Stimulated activated naive B cell treated with anti-CD40 and anti-IgM and Interleukin-4, amounts not matched to agents 10 μg/mL and 1 μg/mL and 100 μg/mL, for 72 hours (primary cell): ENCODE data around the gene ZNF783.
"Not testable (repeated sequence)": the region's sequence is repeated elsewhere in the genome, so short reads cannot be mapped to it uniquely, and the experiment has no call there.

Experiments
- ATAC-seq, 2 donors: fragments of 150-1000 bp; cut with Tn5 transposase; replicated peaks; 2 replicates each; pipeline ENCODE4 v1.10.0; 2021; ENCODE audit warnings: moderate library complexity in 1 of 2
- DNase-seq: peaks from one replicate; pipeline ENCODE4 v3.0.0; 2021
- H3K27ac Mint-ChIP-seq: one replicate; pipeline ENCODE4 v1.8.0; 2022; ENCODE audit warnings: mild to moderate bottlenecking, mixed read lengths
- H3K27me3 Mint-ChIP-seq, 2 donors: one replicate each; pipeline ENCODE4 v1.8.0; 2022; ENCODE audit warnings: mixed read lengths in 2 of 2
- H3K36me3 Mint-ChIP-seq, 2 donors: one replicate each; pipeline ENCODE4 v1.8.0; 2022; ENCODE audit warnings: mixed read lengths in 2 of 2, mild to moderate bottlenecking in 1 of 2
- H3K4me1 Mint-ChIP-seq, 2 donors: one replicate each; pipeline ENCODE4 v1.8.0; 2022; ENCODE audit warnings: mixed read lengths in 2 of 2, mild to moderate bottlenecking in 1 of 2
- H3K4me3 Mint-ChIP-seq, 2 donors: one replicate each; pipeline ENCODE4 v1.8.0; 2022; ENCODE audit warnings: mild to moderate bottlenecking in 2 of 2, mixed read lengths in 2 of 2, moderate library complexity in 1 of 2
- H3K9me3 Mint-ChIP-seq, 2 donors: one replicate each; pipeline ENCODE4 v1.8.0; 2022; ENCODE audit warnings: mixed read lengths in 2 of 2, mild to moderate bottlenecking in 1 of 2

ZNF783 gene

DNA sequence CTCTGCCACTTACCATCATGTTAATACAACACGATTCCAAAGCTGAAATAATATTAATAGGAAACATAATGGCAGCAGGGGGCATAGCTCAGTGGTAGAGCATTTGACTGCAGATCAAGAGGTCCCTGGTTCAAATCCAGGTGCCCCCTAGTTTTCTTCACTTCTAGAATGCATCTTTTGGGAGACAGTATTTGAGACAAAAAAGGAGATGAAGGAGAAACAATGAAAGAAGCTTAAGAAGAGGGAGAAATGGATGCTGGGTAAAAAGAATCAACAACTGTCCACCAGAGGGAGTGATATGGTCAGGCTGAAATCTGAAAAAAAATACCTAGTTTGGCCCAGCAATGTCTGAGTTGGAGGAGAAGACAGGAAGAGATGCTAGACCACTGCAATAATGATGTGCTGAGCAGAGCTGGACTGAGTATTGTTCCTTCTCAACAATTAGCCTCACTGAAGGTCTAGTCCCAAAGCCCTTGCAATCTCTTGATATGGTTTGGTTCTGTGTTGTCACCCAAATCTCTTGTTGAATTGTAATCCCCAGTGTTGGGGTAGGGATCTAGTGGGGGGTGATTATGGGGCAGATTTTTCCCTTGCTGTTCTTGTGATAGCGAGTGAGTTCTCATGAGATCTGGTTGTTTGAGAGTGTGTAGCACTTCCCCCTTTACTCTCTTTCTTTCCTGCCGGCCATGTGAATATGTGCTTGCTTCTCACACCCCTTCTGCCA is 48.3 kb downstream of the ZNF783 start:
- H3K27me3 Mint-ChIP-seq = peaks cover 3% of the 10 kb centered on the region in 2 donors
- H3K4me3 Mint-ChIP-seq = no peak overlapping the region
- peak; percentile 71 to 89 for ATAC-seq
- peaks cover 0 to 2% of the 10 kb centered on the region in 2 donors for H3K9me3 Mint-ChIP-seq
- peaks cover 0 to 3% of the 10 kb centered on the region in 2 donors for H3K36me3 Mint-ChIP-seq
- H3K27ac Mint-ChIP-seq = no peak overlapping the region
- no peak for DNase-seq
- no peaks in the 10 kb centered on the region for H3K4me1 Mint-ChIP-seq

DNA sequence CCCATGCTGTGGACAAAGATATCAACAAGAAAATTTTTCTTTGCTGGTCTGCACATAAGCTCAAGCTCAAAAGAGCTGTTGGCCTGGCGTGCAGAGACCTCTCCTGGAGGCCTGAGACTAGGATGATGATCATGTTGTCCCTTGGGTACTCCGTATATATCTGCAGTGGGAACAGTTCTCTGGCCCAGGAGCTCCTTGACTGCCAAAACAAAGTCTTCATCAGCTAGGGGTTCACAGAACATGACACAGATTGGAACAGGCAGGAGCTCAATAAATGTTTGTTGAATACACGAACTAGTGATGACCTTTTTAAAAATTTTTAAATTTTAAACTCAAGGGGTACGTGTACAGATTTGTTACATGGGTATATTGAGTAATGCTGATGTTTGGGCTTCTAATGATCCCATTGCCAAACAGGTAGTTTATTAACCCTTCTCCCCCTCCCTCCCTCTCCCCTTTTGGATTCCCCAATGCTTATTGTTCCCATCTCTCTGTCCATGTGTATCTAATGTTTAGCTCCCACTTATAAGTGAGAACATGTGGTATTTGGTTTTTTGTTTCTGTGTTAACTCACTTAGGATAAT is 49.1 kb downstream of the ZNF783 start:
- Mint-ChIP-seq H3K27me3 (peaks cover 0 to 7% of the 10 kb centered on the region in 2 donors), H3K36me3 (peaks cover 0 to 3% of the 10 kb centered on the region in 2 donors), H3K4me3 (no peak overlapping the region), H3K9me3 (peaks cover 0 to 2% of the 10 kb centered on the region in 2 donors), H3K4me1 (no peaks in the 10 kb centered on the region), H3K27ac (no peak overlapping the region)
- ATAC-seq (no peak), DNase-seq (no peak)

DNA sequence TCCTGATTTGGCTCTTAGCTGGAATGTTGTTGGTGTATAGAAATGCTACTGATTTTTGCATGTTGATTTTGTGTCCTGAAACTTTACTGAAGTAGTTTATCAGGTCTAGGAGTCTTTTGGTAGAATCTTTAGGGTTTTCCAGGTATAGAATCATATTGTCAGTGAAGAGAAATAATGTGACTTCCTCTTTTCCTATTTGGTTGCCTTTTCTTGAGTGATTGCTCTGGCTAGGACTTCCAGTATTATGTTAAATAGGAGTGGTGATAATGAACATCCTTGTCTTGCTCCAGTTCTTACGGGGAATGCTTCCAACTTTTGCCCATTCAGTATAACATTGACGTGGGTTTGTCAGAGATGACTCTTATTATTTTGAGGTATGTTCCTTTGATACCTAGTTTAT is 52.0 kb downstream of the ZNF783 start:
- Mint-ChIP-seq H3K4me3 (no peak overlapping the region), H3K9me3 (peaks cover 3 to 4% of the 10 kb centered on the region in 2 donors), H3K36me3 (peaks cover 0 to 3% of the 10 kb centered on the region in 2 donors), H3K4me1 (no peaks in the 10 kb centered on the region), H3K27ac (no peak overlapping the region), H3K27me3 (peaks cover 9 to 30% of the 10 kb centered on the region in 2 donors)
- DNase-seq (no peak), ATAC-seq (no peak)

DNA sequence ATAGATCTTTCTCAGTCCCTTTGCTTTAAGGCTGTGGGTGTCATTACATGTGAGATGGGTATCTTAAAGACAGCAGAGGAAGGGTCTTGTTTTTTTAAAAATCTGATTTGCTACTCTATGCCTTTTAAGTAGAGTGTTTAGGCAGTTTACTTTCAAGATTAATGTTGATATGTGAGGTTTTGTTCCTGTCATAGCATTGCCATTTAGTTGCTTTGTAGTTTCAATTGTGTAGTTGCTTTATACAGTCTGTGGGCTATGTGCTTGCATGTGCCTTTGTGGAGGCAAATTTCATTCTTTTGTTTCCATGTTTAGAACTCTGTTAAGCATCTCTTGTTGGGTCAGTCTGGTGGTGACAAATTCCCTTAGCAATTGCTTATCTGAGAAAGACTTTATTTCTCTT is 54.6 kb downstream of the ZNF783 start:
- no peaks in the 10 kb centered on the region for H3K4me1 Mint-ChIP-seq
- H3K9me3 Mint-ChIP-seq = peaks cover 1 to 4% of the 10 kb centered on the region in 2 donors
- no peak overlapping the region for H3K27ac Mint-ChIP-seq
- H3K27me3 Mint-ChIP-seq = peaks cover 27 to 54% of the 10 kb centered on the region in 2 donors
- H3K36me3 Mint-ChIP-seq = no peaks in the 10 kb centered on the region
- H3K4me3 Mint-ChIP-seq = no peak overlapping the region
- no peak for DNase-seq
- no peak for ATAC-seq

DNA sequence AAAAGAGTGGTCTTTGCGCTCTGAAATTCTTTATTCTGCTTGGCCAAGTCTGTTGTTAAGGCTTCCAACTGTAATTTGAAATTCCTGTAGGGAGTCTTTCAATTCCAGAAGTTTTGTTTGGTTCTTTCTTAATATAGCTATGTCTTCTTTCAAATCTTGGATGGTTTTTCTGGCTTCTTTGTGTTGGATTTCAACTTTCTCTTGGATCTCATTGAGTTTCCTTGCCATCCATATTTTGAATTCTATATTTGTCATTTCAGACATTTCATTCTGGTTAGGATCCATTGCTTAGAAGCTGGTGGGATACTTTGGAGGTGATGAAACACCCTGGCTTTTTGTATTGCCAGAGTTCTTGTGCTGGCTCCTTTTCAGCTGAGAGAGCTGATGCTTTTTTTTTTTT is 55.5 kb downstream of the ZNF783 start:
- no peak overlapping the region for H3K4me3 Mint-ChIP-seq
- H3K27ac Mint-ChIP-seq = no peak overlapping the region
- ATAC-seq (no peak), DNase-seq (no peak)
- H3K27me3 Mint-ChIP-seq = peaks cover 32 to 61% of the 10 kb centered on the region in 2 donors
- no peaks in the 10 kb centered on the region for H3K36me3 Mint-ChIP-seq
- peaks cover 1 to 4% of the 10 kb centered on the region in 2 donors for H3K9me3 Mint-ChIP-seq
- peaks cover 5 to 6% of the 10 kb centered on the region in 2 donors for H3K4me1 Mint-ChIP-seq

DNA sequence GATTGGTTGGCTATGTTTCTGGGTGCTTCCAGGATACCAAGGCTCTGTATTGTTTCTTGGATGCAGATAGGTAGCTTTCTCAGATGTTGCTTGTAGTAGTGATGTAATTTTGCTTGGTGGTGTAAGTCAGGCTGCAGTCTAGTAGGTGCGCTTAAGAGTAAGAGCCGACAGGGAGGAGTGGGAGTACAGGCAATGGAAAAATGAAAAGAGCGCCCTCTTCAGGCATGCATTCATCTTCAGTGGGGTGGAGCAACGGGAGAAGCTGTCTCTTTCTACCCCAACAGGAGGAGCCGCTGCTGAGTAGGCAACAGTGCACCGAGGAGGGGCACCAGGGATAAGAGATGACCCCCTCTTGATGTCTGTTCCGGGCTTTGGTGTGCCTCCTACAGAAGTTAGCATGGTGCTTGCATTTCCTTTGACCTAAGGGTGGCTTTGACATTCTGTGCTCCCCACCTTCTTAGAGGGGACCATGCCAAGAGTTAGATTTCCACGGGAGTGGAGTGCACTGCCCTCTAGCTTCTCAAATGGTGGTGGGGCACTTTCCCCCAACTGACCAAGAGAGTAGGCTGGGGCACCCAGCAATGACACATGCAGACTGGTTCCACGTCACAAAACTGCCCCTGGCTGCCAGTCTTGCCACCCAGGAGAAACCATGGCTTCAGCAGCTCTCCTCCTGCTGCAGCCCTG is 56.1 kb downstream of the ZNF783 start:
- H3K27me3 Mint-ChIP-seq = peaks cover 32 to 61% of the 10 kb centered on the region in 2 donors
- no peak overlapping the region for H3K4me3 Mint-ChIP-seq
- ATAC-seq (no peak), DNase-seq (no peak)
- H3K27ac Mint-ChIP-seq = no peak overlapping the region
- no peaks in the 10 kb centered on the region for H3K36me3 Mint-ChIP-seq
- H3K9me3 Mint-ChIP-seq = peaks cover 1 to 4% of the 10 kb centered on the region in 2 donors
- peaks cover 5 to 6% of the 10 kb centered on the region in 2 donors for H3K4me1 Mint-ChIP-seq

DNA sequence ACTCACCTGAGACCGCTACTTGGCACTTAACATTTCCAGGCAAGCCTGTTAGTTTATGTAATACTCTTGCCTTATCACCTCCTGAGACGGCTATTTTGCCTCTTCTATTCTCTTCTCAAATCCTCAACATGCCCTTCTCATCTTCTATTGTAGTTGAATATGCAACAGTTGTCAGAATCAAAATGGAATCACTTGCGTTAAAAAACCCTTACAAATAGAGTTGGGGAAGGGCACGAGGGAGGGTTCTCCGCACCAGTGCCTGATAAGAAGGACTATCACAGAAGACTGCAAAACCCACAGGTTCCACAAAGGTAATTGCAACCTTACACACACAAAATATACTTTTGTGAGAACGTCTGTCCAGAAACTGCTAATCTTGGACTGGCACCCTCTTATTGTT is 57.4 kb downstream of the ZNF783 start:
- H3K9me3 Mint-ChIP-seq = peaks cover 1 to 4% of the 10 kb centered on the region in 2 donors
- H3K36me3 Mint-ChIP-seq = no peaks in the 10 kb centered on the region
- peaks cover 5 to 6% of the 10 kb centered on the region in 2 donors for H3K4me1 Mint-ChIP-seq
- H3K27me3 Mint-ChIP-seq = peaks cover 32 to 61% of the 10 kb centered on the region in 2 donors
- DNase-seq = no peak
- H3K27ac Mint-ChIP-seq = no peak overlapping the region
- no peak for ATAC-seq
- H3K4me3 Mint-ChIP-seq = no peak overlapping the region

DNA sequence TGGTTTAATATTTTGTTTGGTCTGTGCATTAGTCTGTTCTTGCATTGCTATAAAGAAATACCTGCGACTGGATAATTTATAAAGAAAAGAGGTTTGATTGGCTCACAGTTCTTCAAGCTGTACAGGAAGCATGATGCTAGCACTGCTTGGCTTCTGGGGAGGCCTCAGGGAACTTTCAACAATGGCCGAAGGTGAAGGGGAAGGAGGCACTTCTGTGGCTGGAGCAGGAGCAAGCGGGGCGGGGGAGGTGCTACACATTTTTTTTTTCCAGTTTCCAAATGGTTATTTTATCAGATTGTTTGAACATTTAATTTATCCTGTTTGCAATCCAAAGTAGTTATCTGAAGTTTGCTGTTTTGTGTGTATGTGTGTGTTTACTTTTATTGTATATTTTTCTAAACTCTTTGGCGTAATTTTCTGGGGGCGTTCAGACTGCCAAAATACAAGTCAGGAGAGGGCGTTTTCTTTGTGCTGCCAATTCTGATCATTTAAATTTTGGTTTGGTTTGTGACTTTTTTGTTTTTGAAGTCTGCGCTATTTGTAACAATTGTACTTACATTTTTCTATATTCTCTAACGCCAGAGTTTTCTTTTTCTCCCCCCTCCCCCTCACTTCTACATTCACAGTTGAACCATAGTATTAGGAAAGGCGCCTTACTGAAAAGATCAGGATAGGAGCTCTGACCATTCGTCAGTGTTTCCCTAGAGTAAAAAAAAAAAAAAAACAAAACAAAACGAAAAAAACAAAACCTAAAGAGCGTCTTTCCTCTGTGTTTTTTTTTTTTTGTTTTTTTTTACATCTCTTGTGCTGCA is 58.5 kb downstream of the ZNF783 start:
- no peak for ATAC-seq
- peaks cover 32 to 56% of the 10 kb centered on the region in 2 donors for H3K27me3 Mint-ChIP-seq
- peaks cover 1 to 4% of the 10 kb centered on the region in 2 donors for H3K9me3 Mint-ChIP-seq
- H3K36me3 Mint-ChIP-seq = no peaks in the 10 kb centered on the region
- H3K27ac Mint-ChIP-seq = no peak overlapping the region
- H3K4me1 Mint-ChIP-seq = peaks cover 5 to 6% of the 10 kb centered on the region in 2 donors
- H3K4me3 Mint-ChIP-seq = no peak overlapping the region
- no peak for DNase-seq

DNA sequence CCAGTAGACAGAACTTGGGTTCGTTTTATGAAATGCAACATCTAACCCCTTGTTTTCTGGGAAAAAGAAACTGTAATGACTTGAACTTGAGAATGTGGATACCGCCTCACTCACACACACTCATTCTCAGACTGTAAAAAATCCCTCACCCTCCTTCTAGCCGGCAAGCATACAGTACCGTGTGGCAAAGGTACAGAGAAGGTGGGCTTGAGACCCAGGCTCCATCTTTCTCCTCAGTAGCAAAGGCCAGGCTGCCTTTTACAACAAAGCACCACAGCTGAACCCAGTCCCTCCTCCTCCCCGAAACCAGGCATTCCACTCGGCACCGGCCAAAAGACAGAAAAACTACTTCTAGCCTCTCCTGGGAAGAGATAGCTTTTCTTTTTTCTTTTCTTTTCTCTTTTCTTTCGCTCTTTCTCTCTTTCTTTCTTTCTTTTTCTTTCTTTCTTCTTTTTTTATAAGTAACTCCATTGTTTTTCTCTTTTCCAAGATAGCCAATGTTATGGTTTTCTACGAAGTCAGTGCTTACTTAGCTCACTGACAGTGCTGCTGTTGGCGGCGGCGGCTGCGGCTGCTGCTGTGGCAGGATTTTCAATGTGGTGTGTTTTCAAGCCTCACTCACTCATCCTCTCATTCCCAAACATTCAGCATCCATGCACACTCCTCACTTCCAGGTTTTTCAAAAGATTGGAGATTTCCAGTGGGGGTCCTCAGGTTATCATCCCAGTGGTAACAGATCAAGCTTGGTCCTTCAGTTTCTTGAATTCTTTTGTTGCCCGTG is 59.3 kb downstream of the ZNF783 start:
- not testable (repeated sequence) for H3K36me3 Mint-ChIP-seq, DNase-seq, H3K9me3 Mint-ChIP-seq, H3K4me1 Mint-ChIP-seq, ATAC-seq
- peak overlapping the region; percentile 9 for H3K27ac Mint-ChIP-seq
- H3K4me3 Mint-ChIP-seq = peak overlapping the region; percentile 9 to 19
- H3K27me3 Mint-ChIP-seq = peaks cover 32 to 54% of the 10 kb centered on the region in 2 donors

DNA sequence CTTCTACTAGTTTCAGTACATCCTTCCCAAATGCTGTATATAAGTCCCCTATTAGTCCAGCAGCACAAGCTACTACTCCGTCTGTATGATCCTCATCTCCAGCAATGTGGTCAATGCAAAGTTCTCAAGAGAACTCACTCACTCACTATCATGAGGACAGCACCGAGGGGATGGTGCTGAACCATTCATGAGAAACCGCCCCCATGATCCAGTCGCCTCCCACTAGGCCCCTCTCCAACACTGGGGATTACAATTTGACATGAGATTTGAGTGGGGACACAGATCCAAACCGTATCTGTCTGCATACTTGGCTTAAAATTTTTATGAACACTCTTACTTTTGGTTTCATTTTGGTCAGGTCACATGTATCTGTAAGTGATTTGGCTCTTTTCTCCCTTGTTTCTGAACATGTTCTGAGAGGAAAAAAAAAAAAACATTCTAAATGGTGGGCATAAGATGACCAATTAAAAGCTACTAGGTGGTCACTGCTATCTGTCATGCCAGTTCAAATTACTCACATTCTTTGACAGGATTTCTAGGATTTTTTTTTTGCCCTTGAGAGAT is 60.1 kb downstream of the ZNF783 start:
- Mint-ChIP-seq H3K27ac (no peak overlapping the region), H3K9me3 (peaks cover 1 to 4% of the 10 kb centered on the region in 2 donors), H3K4me1 (peaks cover 5 to 6% of the 10 kb centered on the region in 2 donors), H3K4me3 (peak overlapping the region; percentile 9 to 33), H3K36me3 (no peaks in the 10 kb centered on the region), H3K27me3 (peaks cover 32 to 47% of the 10 kb centered on the region in 2 donors)
- no peak for DNase-seq
- no peak for ATAC-seq

DNA sequence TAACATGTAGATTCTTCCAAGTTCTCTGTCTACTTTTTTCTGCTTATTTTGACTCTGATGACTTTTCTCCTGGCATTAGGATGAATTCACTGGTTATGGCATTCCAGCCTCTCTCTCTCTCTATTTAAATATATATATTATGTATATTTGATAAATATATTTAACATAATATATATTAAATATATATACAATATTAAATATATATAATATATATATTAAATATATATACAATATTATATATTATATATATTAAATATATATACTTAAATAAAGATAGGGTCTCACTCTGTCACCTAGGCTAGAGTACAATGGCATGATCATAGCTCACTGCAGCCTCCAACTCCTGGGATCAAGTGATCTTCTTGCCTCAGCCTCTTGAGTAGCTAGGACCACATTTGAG is 60.7 kb downstream of the ZNF783 start:
- Mint-ChIP-seq H3K36me3 (no peaks in the 10 kb centered on the region), H3K27me3 (peaks cover 28 to 41% of the 10 kb centered on the region in 2 donors), H3K4me1 (peaks cover 5 to 6% of the 10 kb centered on the region in 2 donors), H3K27ac (no peak overlapping the region), H3K9me3 (peaks cover 1 to 4% of the 10 kb centered on the region in 2 donors), H3K4me3 (no peak overlapping the region)
- DNase-seq (no peak), ATAC-seq (no peak)

DNA sequence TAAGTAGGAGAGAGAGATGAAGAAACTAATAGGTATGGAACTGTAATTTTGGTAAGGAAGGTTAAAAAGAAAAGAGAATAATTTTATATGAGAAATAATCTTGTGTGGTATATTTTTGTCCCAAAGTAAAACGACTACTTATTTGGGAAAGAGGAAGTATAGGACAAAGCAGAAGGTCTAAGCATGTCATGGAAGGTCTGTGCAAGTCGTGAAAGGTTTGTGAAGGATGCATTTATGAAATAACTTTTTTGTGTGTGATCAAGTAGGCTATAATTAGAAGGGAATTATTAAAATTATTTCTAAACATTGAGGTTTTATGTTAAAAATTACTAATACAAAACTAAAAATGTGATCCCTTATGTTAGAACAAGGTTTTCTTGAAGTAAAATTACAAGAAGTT is 63.3 kb downstream of the ZNF783 start:
- H3K27ac Mint-ChIP-seq = no peak overlapping the region
- no peaks in the 10 kb centered on the region for H3K9me3 Mint-ChIP-seq
- H3K4me1 Mint-ChIP-seq = peaks cover 5 to 6% of the 10 kb centered on the region in 2 donors
- no peaks in the 10 kb centered on the region for H3K36me3 Mint-ChIP-seq
- ATAC-seq = no peak
- H3K27me3 Mint-ChIP-seq = peaks cover 33 to 35% of the 10 kb centered on the region in 2 donors
- DNase-seq = no peak
- H3K4me3 Mint-ChIP-seq = no peak overlapping the region

DNA sequence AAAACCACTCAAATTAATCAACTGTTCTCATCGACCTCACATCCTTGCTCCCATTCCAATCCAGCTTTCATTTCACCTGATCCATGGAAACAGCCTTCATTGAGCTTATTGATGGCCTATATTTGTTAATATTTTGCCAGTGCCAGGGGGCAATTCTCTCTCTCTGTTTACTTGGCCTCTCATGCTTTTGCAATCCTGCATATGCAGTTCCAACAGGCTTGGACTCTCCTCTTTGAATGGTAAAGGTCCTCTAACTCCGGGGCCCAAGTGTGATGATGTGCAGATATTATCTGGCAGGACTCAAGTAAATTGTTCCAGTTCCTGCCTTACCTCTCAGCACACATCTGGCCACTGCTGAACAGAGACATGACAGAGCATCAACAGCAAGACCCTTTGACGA is 67.3 kb downstream of the ZNF783 start:
- H3K36me3 Mint-ChIP-seq = no peaks in the 10 kb centered on the region
- peaks cover 3 to 4% of the 10 kb centered on the region in 2 donors for H3K9me3 Mint-ChIP-seq
- H3K4me3 Mint-ChIP-seq = no peak overlapping the region
- no peak overlapping the region for H3K27ac Mint-ChIP-seq
- no peak for ATAC-seq
- peaks cover 23 to 31% of the 10 kb centered on the region in 2 donors for H3K27me3 Mint-ChIP-seq
- H3K4me1 Mint-ChIP-seq = no peaks in the 10 kb centered on the region
- DNase-seq = no peak
